Endothelial cell of umbilical vein (primary cell): ENCODE data around the gene RAC2. TPM values are rescaled to one million over a fixed set of nuclear protein-coding genes. Genes with fewer than 3 reads are reported as not detected.

Experiments used
- BruUV-seq: library from RNA; stranded (reverse); fragments of 400-500 nt; replicated peaks from 2 replicates; lab custom pipeline; 2021; lab: Mats Ljungman, UMichigan
- CTCF ChIA-PET: fragments of 300-600, 350-600 bp; sonication (Branson Sonifier 250); formaldehyde crosslinking; loops from one replicate; lab custom pipeline; 2021; ENCODE audit warnings: antibody characterized with exemption, inconsistent platforms; lab: Charles Lee
- POLR2A ChIA-PET: fragments of 300-600, 350-600 bp; sonication (Branson Sonifier 250); formaldehyde crosslinking; loops from one replicate; lab custom pipeline; 2021; ENCODE audit warnings: antibody characterized with exemption, inconsistent platforms; lab: Charles Lee
- DNase-seq: peaks from one replicate; pipeline ENCODE4 v3.0.0-alpha.2; 2011; ENCODE audit warnings: low read depth, low spot score
- FAIRE-seq: peaks from 2 replicates; lab custom pipeline; 2011; peaks lifted over from hg19 to GRCh38; lab: Jason Lieb, UNC
- H2AFZ ChIP-seq: 2 replicates; pipeline ENCODE4 v1.6.0; 2012; ENCODE audit warnings: low read depth, low read length, control low read depth, inconsistent platforms
- H3K27ac ChIP-seq: 2 replicates; pipeline ENCODE4 v1.5.1; 2011; ENCODE audit warnings: low read depth, mild to moderate bottlenecking, control low read depth, low read length, moderate library complexity; ENCODE audit not compliant: insufficient read depth
- H3K27me3 ChIP-seq, 2 experiments: 2 replicates each; pipeline versions ENCODE4 v1.6.0 to v1.6.1; 2011; ENCODE audit warnings: low read length in 2 of 2, mixed read lengths in 1 of 2; ENCODE audit not compliant: control insufficient read depth in 2 of 2, insufficient read depth in 2 of 2
- H3K36me3 ChIP-seq, 2 experiments: 2 replicates in 1 of 2; 3 replicates in 1 of 2; pipeline ENCODE4 v1.5.1; 2011; ENCODE audit warnings: low read length in 2 of 2, mild to moderate bottlenecking in 1 of 2, moderate library complexity in 1 of 2; ENCODE audit not compliant: control insufficient read depth in 2 of 2, insufficient read depth in 2 of 2; ENCODE audit errors: extremely low read depth in 1 of 2
- H3K4me1 ChIP-seq: 3 replicates; pipeline ENCODE4 v1.5.1; 2011; ENCODE audit warnings: mild to moderate bottlenecking, low read length; ENCODE audit not compliant: control insufficient read depth, insufficient read depth; ENCODE audit errors: extremely low read depth
- H3K4me2 ChIP-seq: 2 replicates; pipeline ENCODE4 v1.6.1; 2011; ENCODE audit warnings: low read length, control low read depth, mixed read lengths; ENCODE audit not compliant: insufficient read depth
- H3K4me3 ChIP-seq, 3 experiments: fragments of 200-600 bp in 1 of 3; sonication (generic), shearing (Covaris generic) in 1 of 3; replicated peaks in 1 of 3; 2 replicates each; pipeline ENCODE4 v1.5.1; 2011 to 2016; ENCODE audit warnings: control low read depth in 3 of 3, low read length in 3 of 3, mild to moderate bottlenecking in 2 of 3, inconsistent platforms in 1 of 3, low read depth in 1 of 3, moderate library complexity in 1 of 3; ENCODE audit not compliant: insufficient read depth in 1 of 3
- H3K79me2 ChIP-seq: 2 replicates; pipeline ENCODE4 v1.6.0; 2012; ENCODE audit warnings: low read length, inconsistent platforms; ENCODE audit not compliant: control insufficient read depth, insufficient read depth
- H3K9ac ChIP-seq: replicated peaks from 2 replicates; pipeline ENCODE3; 2011; ENCODE audit warnings: low read length, control low read depth; ENCODE audit not compliant: insufficient read depth; ENCODE audit errors: extremely low read depth
- H3K9me1 ChIP-seq: replicated peaks from 3 replicates; pipeline ENCODE4 v1.6.0; 2011; ENCODE audit warnings: mild to moderate bottlenecking, low read length; ENCODE audit not compliant: control insufficient read depth, insufficient read depth; ENCODE audit errors: extremely low read depth
- H3K9me3 ChIP-seq: replicated peaks from 2 replicates; pipeline ENCODE4 v1.5.1; 2012; ENCODE audit warnings: low read length, inconsistent platforms; ENCODE audit not compliant: control insufficient read depth, insufficient read depth
- H4K20me1 ChIP-seq: replicated peaks from 2 replicates; pipeline ENCODE3; 2011; ENCODE audit warnings: mild to moderate bottlenecking, low read length; ENCODE audit not compliant: control insufficient read depth, insufficient read depth; ENCODE audit errors: extremely low read depth
- EZH2 ChIP-seq: IDR thresholded peaks from 2 replicates; pipeline ENCODE4 v1.6.1; 2012; ENCODE audit warnings: borderline replicate concordance, low read depth, mild to moderate bottlenecking, moderate library complexity, low read length, inconsistent platforms; ENCODE audit not compliant: severe bottlenecking
- FOS ChIP-seq: IDR thresholded peaks from 2 replicates; pipeline ENCODE4 v1.6.1; 2011; ENCODE audit warnings: mild to moderate bottlenecking, low read length, moderate library complexity, borderline replicate concordance; ENCODE audit not compliant: insufficient read depth
- GATA2 ChIP-seq: IDR thresholded peaks from 2 replicates; pipeline ENCODE4 v1.7.0; 2011; ENCODE audit warnings: low read depth, mild to moderate bottlenecking, moderate library complexity, mixed read lengths, low read length; ENCODE audit not compliant: insufficient read length, insufficient read depth
- JUN ChIP-seq: IDR thresholded peaks from 2 replicates; pipeline ENCODE4 v1.6.1; 2011; ENCODE audit warnings: borderline replicate concordance, low read depth; ENCODE audit not compliant: insufficient read length, insufficient read depth
- MYC ChIP-seq: IDR thresholded peaks from one replicate; pipeline ENCODE4 v1.6.1; 2011; ENCODE audit warnings: mild to moderate bottlenecking, low read depth, low read length
- POLR2A ChIP-seq: IDR thresholded peaks from 2 replicates; pipeline ENCODE4 v1.6.1; 2012; ENCODE audit warnings: low read depth, mild to moderate bottlenecking, control low read depth, low read length
- POLR2AphosphoS5 ChIP-seq: IDR thresholded peaks from 2 replicates; pipeline ENCODE4 v1.6.1; 2012; ENCODE audit warnings: low read depth, mild to moderate bottlenecking, control low read depth, low read length, moderate library complexity; ENCODE audit not compliant: insufficient read depth
- dilution Hi-C: fragments of 300-500 bp; cut with MboI; formaldehyde crosslinking; loops from one replicate; pipeline ENCODE4 v1.15.0; 2019; ENCODE audit warnings: low sequenced_read_pairs; ENCODE audit not compliant: extremely low pct_ligation_motif_present
- intact Hi-C: fragments of 100-400 bp; cut with micrococcal nuclease; formaldehyde crosslinking; loops from one replicate; pipeline ENCODE4 v1.10.0; 2022
- polyA plus RNA-seq, 4 experiments: library from polyadenylated mRNA; depleted of rRNA in 3 of 4; stranded (reverse) in 3 of 4; unstranded in 1 of 4; fragments of >200 nt; gene quantifications; 2 replicates each; pipeline versions ENCODE4 v1.2.1 to v1.2.3, GENCODE V29; 2011 to 2012; ENCODE audit warnings: missing spikeins in 1 of 4
- total RNA-seq: library from RNA; stranded (reverse); gene quantifications from 2 replicates; pipeline ENCODE4 v1.2.3, GENCODE V29; 2021
- TF ChIP-seq, protein P1 (sequence below): IDR thresholded peaks from 2 replicates; pipeline ENCODE4 v1.6.1; 2011; ENCODE audit not compliant: insufficient read depth, insufficient read length
- TF ChIP-seq, protein P2 (sequence below), 2 donors: IDR thresholded peaks; 1 replicate in 1 of 2; 2 replicates in 1 of 2; pipeline ENCODE4 v1.5.1; 2011; ENCODE audit warnings: low read length in 2 of 2, mild to moderate bottlenecking in 2 of 2, moderate library complexity in 2 of 2, control low read depth in 1 of 2, inconsistent platforms in 1 of 2, low read depth in 1 of 2; ENCODE audit not compliant: insufficient read depth in 1 of 2; ENCODE audit errors: extremely low read depth in 1 of 2

The RAC2 gene
- total and polyA plus RNA-seq, 2 donors (not counting 3 experiments of a cell fraction or from before 2014, with no cell fraction given), result 122 to 181 TPM

GRCh38 chr22:37220543-37220981 lies 23.5 kb downstream of the RAC2 start:
- Histone ChIP-seq H3K4me2 (no peak overlapping the region), H2AFZ (no peak overlapping the region), H3K9ac (no peak overlapping the region), H3K4me1 (no peaks in the 10 kb centered on the region), H3K4me3 (no peak overlapping the region), H3K27ac (no peak overlapping the region), H3K9me1 (no peaks in the 10 kb centered on the region), H3K79me2 (no peaks in the 10 kb centered on the region), H3K27me3 (peaks cover 0 to 9% of the 10 kb centered on the region in 2 experiments), H3K9me3 (no peaks in the 10 kb centered on the region), H3K36me3 (peaks cover 2 to 3% of the 10 kb centered on the region in 2 experiments), H4K20me1 (no peaks in the 10 kb centered on the region)
- TF ChIP-seq MYC, result no peak
- TF ChIP-seq, protein P1, sequence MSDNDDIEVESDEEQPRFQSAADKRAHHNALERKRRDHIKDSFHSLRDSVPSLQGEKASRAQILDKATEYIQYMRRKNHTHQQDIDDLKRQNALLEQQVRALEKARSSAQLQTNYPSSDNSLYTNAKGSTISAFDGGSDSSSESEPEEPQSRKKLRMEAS, result no peak
- TF ChIP-seq POLR2A, result no peak
- TF ChIP-seq FOS, result no peak
- TF ChIP-seq, protein P2, sequence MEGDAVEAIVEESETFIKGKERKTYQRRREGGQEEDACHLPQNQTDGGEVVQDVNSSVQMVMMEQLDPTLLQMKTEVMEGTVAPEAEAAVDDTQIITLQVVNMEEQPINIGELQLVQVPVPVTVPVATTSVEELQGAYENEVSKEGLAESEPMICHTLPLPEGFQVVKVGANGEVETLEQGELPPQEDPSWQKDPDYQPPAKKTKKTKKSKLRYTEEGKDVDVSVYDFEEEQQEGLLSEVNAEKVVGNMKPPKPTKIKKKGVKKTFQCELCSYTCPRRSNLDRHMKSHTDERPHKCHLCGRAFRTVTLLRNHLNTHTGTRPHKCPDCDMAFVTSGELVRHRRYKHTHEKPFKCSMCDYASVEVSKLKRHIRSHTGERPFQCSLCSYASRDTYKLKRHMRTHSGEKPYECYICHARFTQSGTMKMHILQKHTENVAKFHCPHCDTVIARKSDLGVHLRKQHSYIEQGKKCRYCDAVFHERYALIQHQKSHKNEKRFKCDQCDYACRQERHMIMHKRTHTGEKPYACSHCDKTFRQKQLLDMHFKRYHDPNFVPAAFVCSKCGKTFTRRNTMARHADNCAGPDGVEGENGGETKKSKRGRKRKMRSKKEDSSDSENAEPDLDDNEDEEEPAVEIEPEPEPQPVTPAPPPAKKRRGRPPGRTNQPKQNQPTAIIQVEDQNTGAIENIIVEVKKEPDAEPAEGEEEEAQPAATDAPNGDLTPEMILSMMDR (IDR thresholded peaks at IDR 0.05; ENCODE audit: extremely low read depth in 1 of 2, insufficient read depth in 1 of 2, low read depth in 1 of 2, low read length in 2 of 2), result no peak
- no peak for TF ChIP-seq POLR2AphosphoS5
- no peak for TF ChIP-seq JUN
- TF ChIP-seq EZH2, result no peak
- TF ChIP-seq GATA2, result no peak
- ChIA-PET POLR2A (no interaction called here), CTCF (no interaction called here)
- dilution Hi-C loops, result no loop called here
- no TSS peak for BruUV-seq
- intact Hi-C loops, result no loop called here
- DNase-seq (no peak), FAIRE-seq (no peak)
